GM10266 (cell line): ENCODE data around the gene KRT75.

Experiments
- DNase-seq: peaks from one replicate; pipeline ENCODE4 v3.0.0; 2012; ENCODE audit errors: extremely low spot score
- TF ChIP-seq, protein P1 (sequence below): IDR thresholded peaks from 2 replicates; pipeline ENCODE4 v1.5.1; 2012; ENCODE audit warnings: mild to moderate bottlenecking, low read depth; ENCODE audit not compliant: control insufficient read depth, insufficient read depth; ENCODE audit errors: missing control alignments

KRT75 gene

DNA sequence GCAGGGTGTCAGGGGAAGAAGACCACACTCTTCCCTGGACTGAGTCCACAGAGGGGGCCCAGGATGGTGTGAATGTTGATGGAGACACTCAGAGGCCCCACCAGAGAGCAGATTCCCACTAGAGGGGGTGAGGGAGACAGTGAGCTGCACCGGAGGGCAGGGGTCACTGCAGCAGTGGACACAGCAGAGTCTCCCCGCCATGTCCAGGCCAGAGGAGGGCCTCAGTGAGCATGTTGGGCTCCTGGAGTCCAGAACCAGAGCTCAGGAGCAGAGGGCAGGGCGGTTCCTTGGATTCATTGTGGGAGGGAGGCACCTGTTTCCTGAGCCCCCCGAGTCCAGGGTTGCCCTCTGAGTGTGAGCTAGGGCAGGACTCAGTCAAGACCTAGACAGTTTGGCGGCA lies 26.3 kb downstream of the KRT75 start:
- no peak for DNase-seq
- TF ChIP-seq, protein P1, sequence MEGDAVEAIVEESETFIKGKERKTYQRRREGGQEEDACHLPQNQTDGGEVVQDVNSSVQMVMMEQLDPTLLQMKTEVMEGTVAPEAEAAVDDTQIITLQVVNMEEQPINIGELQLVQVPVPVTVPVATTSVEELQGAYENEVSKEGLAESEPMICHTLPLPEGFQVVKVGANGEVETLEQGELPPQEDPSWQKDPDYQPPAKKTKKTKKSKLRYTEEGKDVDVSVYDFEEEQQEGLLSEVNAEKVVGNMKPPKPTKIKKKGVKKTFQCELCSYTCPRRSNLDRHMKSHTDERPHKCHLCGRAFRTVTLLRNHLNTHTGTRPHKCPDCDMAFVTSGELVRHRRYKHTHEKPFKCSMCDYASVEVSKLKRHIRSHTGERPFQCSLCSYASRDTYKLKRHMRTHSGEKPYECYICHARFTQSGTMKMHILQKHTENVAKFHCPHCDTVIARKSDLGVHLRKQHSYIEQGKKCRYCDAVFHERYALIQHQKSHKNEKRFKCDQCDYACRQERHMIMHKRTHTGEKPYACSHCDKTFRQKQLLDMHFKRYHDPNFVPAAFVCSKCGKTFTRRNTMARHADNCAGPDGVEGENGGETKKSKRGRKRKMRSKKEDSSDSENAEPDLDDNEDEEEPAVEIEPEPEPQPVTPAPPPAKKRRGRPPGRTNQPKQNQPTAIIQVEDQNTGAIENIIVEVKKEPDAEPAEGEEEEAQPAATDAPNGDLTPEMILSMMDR, result no peak

DNA sequence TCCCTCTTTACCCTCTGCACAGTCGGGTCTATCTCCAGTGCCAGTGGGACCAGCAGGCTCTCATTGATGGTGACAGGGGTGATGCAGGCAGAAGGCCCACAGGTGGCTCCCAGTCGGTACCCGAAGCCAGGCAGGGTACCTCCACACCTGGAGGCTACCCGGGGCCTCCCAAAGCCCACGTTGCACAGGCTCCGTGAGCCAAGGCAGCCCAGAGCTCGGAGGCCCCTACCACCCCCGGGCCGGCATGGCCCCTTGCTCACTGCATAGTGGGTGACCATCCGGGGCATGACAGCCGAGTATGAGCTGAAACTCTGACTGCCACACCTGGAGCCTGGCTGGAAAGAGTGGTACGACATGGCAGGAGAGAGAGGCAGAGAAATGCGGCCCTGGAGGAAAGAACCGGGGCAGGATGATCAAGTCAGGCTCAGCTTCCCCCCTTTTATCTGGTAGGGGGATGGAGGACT lies 28.2 kb downstream of the KRT75 start, which contains the start of gene KRT82:
TSS of gene KRT82 (minus strand) at position 414 of the 464 bp plus-strand sequence. CDS start at position 356, 58 bp downstream.
- TF ChIP-seq, protein P1, result no peak
- no peak for DNase-seq

DNA sequence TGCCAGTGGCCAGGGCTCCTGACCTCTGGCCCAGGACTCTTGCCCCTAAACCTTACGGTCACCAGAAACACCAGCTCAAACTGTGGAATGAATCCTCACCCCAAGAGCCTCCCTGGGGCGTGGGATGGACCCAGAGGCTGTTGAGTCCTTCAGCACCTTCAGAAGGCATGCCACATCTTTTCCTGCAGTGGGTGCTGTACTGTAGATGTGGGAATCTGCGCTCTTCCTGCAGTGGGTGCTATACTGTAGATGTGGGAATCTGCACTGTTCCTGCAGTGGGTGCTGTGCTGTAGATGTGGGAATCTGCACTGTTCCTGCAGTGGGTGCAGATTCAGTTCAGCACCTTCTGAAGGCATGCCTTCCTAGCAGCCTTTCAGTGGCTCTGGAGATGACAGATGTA lies 29.2 kb downstream of the KRT75 start:
- no peak for DNase-seq
- TF ChIP-seq, protein P1, result no peak

DNA sequence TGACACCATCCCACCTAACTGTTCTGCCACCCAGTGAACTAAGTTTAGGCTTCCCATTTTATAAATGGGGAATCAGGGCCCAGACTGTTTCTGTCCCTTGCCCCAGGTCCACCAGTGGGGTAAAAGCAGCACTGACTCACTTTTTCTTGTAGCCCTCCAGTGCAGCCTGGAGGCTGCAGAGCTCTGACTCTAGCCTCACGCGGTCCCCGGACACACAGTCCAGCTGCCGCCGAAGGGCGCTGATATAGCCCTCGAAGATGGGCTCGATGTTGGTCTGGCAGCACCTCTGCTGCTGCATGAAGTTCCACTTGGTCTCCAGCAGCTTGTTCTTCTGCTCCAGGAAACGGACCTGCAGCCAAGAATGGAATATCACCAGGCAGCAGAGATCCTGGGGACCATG lies 30.6 kb downstream of the KRT75 start:
- DNase-seq, result no peak
- TF ChIP-seq, protein P1, result no peak

DNA sequence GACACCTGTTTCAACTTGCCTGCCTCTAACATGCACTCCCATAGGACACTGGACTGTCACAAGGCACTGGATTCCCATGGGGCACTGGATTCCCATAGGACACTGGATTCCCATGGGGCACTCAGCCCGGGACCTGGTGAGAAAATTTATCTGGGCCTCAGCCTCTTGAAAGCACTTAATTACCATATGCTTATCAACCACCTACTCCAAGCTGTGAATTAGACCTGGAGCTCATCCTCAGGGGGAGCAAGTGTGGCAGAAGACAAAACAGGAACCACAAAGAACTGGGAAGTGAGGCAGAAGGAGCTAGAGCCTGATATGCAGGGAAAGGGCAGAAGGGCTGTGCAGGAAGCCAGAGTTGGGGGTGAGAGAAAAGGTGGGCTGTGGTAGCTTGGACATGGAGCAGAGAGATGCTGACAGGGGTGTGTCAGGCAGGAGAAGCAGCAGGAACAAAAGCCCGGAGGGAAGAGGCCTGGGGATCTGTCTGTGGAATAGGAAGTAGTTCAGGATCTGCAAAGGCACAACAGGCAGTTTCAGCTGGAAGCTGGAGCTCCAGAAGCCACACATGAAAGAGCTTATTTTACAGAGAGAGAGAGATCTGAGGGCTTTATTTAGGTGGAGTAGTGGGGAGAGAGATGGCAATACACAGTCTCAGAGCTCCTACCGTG lies 31.2 kb downstream of the KRT75 start:
- TF ChIP-seq, protein P1, result no peak
- DNase-seq, result no peak

DNA sequence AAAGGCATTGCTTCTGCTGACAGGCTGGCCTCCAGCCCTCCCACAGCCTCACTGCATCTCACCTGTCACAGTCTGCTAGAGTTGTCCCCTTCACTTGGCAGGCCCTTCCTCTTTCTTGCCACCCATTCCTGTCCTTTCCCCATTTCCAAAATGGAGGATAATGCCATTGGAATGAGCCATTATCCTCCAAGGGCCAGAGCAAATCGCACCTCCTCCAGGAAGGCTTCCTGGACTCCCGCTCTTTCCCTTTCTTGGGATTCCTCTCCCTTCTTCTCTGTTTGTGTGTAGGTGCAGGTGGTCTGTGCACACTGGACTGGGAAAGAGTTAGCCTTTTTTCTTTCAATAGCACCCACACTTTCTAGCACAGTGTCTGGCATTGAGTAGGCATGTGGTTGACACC lies 31.8 kb downstream of the KRT75 start:
- TF ChIP-seq, protein P1, result no peak
- no peak for DNase-seq

DNA sequence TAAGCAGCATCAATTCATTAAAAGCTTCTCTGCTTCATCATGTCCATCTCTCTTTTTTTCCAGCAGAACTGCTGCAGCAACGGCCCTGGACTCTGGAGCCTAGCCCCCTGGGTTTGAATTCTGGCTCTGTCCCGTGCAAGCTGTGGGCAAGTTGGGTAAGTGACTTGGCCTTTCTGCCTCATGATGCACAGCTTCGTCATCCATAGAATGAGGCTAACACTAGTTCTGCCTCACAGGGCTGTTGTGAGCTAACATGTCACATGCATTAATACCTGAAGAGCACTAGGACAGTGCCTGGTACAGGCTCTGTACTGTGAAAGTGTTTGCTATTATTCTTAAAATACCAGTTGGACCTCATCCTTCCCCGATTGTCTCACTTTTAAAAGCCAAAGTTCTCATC lies 32.2 kb downstream of the KRT75 start:
- TF ChIP-seq, protein P1, result no peak
- DNase-seq, result no peak
